DOHH2 (cell line): Measurements from ENCODE around the gene STPG2.

Experiments
- H3F3A ChIP-seq: fragments of 200-600 bp; sonication (generic), shearing (Covaris generic); 2 replicates; pipeline ENCODE4 v1.6.0; 2016; ENCODE audit warnings: antibody characterized with exemption, mild to moderate bottlenecking; ENCODE audit not compliant: control insufficient read depth, insufficient read depth
- H3K27ac ChIP-seq: fragments of 200-600 bp; sonication (generic); 2 replicates; pipeline ENCODE4 v1.5.1; 2014; ENCODE audit warnings: low read depth, mild to moderate bottlenecking, low read length, moderate library complexity
- H3K27me3 ChIP-seq: fragments of 200-600 bp; sonication (generic); 2 replicates; pipeline ENCODE4 v1.6.1; 2014; ENCODE audit warnings: mild to moderate bottlenecking, low read length, mixed read lengths; ENCODE audit not compliant: control insufficient read depth
- H3K36me3 ChIP-seq: fragments of 200-600 bp; sonication (generic); 2 replicates; pipeline ENCODE4 v1.6.1; 2014; ENCODE audit warnings: mild to moderate bottlenecking, low read length, moderate library complexity, mixed read lengths; ENCODE audit not compliant: control insufficient read depth
- H3K4me1 ChIP-seq: fragments of 200-600 bp; sonication (generic); 2 replicates; pipeline ENCODE4 v1.6.1; 2014; ENCODE audit warnings: mild to moderate bottlenecking, low read length, mixed read lengths; ENCODE audit not compliant: control insufficient read depth
- H3K4me2 ChIP-seq: fragments of 200-600 bp; sonication (generic); 2 replicates; pipeline ENCODE4 v1.6.0; 2014; ENCODE audit warnings: mild to moderate bottlenecking, low read length, moderate library complexity
- H3K4me3 ChIP-seq: fragments of 200-600 bp; sonication (generic); 2 replicates; pipeline ENCODE4 v1.5.1; 2014; ENCODE audit warnings: mild to moderate bottlenecking, low read length, mixed read lengths
- H3K79me2 ChIP-seq: fragments of 200-600 bp; sonication (generic); 2 replicates; pipeline ENCODE4 v1.6.1; 2014; ENCODE audit warnings: mild to moderate bottlenecking, low read length, mixed read lengths; ENCODE audit not compliant: control insufficient read depth
- H3K9me2 ChIP-seq: fragments of 200-600 bp; sonication (generic); replicated peaks from 2 replicates; pipeline ENCODE4 v1.6.1; 2014; ENCODE audit warnings: mild to moderate bottlenecking, low read length, mixed read lengths; ENCODE audit not compliant: control insufficient read depth
- H3K9me3 ChIP-seq: fragments of 200-600 bp; sonication (generic); 2 replicates; pipeline ENCODE4 v1.6.1; 2014; ENCODE audit warnings: antibody characterized with exemption, low read length, mixed read lengths; ENCODE audit not compliant: control insufficient read depth, insufficient read depth
- H4K20me1 ChIP-seq: fragments of 200-600 bp; sonication (generic); 2 replicates; pipeline ENCODE4 v1.6.0; 2014; ENCODE audit warnings: low read depth, mild to moderate bottlenecking, antibody characterized with exemption, low read length, moderate library complexity; ENCODE audit not compliant: control insufficient read depth, insufficient read depth
- EZH2phosphoT487 ChIP-seq: fragments of 200-600 bp; sonication (generic); IDR thresholded peaks from 2 replicates; pipeline ENCODE4 v1.6.1; 2017; ENCODE audit warnings: borderline replicate concordance, mild to moderate bottlenecking, antibody characterized with exemption, low read length, moderate library complexity, mixed read lengths
- TF ChIP-seq, protein P1 (sequence below): fragments of 200-600 bp; sonication (generic); IDR thresholded peaks from one replicate; pipeline ENCODE4 v1.5.1; 2014; ENCODE audit warnings: antibody characterized with exemption, mild to moderate bottlenecking, low read depth, low read length; ENCODE audit not compliant: poor library complexity, severe bottlenecking

Gene STPG2

DNA sequence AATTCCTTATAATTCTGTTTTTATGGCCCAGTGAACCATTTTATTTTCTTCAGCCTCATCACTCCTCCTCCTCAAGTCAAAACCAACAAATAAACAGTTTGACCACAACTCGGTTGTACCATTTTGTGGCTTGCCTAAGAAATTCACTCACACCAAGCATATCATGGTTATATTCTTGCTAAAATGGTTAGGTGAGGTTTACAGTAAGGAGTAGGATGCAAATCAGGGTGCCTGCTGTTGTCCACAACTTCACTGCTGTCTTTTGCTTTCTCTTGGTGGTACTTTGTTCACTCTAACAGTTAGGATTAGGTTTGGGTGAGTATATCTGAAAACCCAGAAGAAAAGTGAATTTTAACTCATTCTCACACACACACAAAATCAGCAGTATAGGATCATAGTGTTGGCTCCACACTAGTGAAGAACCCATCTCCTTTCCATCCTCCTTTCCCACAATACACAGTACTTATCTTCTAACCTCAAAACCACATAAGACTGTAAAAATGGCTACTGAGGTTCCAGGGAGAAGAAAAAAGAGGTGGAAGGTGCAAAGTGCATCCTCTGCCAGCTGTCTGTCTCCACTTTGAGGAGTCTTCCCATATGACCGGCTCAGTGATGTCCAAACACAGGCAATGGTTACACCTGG lies 368.8 kb downstream of the STPG2 start:
- Histone ChIP-seq H3F3A (no peaks in the 10 kb centered on the region), H3K36me3 (no peaks in the 10 kb centered on the region), H3K27me3 (no peaks in the 10 kb centered on the region), H3K9me3 (no peaks in the 10 kb centered on the region; the same call in 1 of the 2 replicates), H3K4me2 (no peak overlapping the region), H3K79me2 (no peaks in the 10 kb centered on the region), H4K20me1 (no peaks in the 10 kb centered on the region), H3K4me1 (no peaks in the 10 kb centered on the region), H3K9me2 (no peaks in the 10 kb centered on the region), H3K27ac (no peak overlapping the region), H3K4me3 (no peak overlapping the region)
- TF ChIP-seq EZH2phosphoT487 = no peak
- TF ChIP-seq, protein P1, sequence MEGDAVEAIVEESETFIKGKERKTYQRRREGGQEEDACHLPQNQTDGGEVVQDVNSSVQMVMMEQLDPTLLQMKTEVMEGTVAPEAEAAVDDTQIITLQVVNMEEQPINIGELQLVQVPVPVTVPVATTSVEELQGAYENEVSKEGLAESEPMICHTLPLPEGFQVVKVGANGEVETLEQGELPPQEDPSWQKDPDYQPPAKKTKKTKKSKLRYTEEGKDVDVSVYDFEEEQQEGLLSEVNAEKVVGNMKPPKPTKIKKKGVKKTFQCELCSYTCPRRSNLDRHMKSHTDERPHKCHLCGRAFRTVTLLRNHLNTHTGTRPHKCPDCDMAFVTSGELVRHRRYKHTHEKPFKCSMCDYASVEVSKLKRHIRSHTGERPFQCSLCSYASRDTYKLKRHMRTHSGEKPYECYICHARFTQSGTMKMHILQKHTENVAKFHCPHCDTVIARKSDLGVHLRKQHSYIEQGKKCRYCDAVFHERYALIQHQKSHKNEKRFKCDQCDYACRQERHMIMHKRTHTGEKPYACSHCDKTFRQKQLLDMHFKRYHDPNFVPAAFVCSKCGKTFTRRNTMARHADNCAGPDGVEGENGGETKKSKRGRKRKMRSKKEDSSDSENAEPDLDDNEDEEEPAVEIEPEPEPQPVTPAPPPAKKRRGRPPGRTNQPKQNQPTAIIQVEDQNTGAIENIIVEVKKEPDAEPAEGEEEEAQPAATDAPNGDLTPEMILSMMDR = no peak

DNA sequence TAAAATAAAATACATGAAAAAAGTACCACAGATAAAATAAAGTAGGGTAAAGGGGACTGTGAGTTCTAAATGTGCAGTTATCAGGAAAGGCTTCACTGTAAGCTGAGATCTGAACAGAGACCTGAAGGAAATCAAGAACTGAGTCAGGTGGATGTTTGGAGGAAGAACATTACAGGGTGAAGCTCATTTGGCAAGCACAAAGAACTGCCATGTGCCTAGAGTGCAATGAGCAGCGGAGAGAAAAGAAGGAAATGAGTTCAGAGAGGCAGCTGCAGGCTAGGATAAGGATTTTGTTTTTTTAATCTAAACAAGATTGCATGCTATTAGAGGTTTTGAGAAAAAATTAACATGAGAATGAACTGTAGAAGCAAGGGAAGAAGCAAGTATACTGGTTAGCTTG lies 373.1 kb downstream of the STPG2 start:
- Histone ChIP-seq H3K27ac (no peak overlapping the region), H3K4me1 (no peaks in the 10 kb centered on the region), H3K36me3 (no peaks in the 10 kb centered on the region), H3K9me2 (no peaks in the 10 kb centered on the region), H3K79me2 (no peaks in the 10 kb centered on the region), H3K27me3 (no peaks in the 10 kb centered on the region), H3K4me2 (no peak overlapping the region), H3K4me3 (no peak overlapping the region), H3F3A (no peaks in the 10 kb centered on the region), H3K9me3 (no peaks in the 10 kb centered on the region), H4K20me1 (no peaks in the 10 kb centered on the region)
- no peak for TF ChIP-seq EZH2phosphoT487
- TF ChIP-seq, protein P1 = no peak

DNA sequence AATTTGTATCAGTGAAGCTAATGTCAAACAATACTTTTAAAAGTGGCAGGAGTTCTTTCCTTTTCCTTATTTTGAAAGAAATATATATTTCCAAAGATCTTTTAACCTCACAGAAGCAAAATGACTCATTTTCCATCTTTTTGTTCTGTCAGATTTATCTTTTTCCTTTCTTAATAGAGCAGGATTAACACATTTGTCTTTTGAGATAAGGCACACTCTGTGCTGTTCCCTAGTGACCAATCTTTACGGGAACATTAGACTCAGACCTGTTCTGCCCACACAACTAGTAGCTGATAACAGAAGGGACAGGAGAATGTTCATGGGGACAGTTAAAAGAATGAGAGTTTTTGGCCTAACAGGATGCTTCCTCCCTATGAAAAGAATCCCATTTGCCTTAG lies 381.2 kb downstream of the STPG2 start:
- Histone ChIP-seq H3K4me3 (no peak overlapping the region), H3K27me3 (no peaks in the 10 kb centered on the region), H3K4me2 (no peak overlapping the region), H3K9me3 (no peaks in the 10 kb centered on the region), H3K9me2 (no peaks in the 10 kb centered on the region), H3K27ac (no peak overlapping the region), H3K79me2 (no peaks in the 10 kb centered on the region), H4K20me1 (no peaks in the 10 kb centered on the region), H3K36me3 (no peaks in the 10 kb centered on the region), H3K4me1 (no peaks in the 10 kb centered on the region), H3F3A (no peaks in the 10 kb centered on the region)
- TF ChIP-seq, protein P1 = no peak
- TF ChIP-seq EZH2phosphoT487 = no peak
